ENCODE data around the gene POLR2F. TPM values are rescaled to one million over a fixed set of nuclear protein-coding genes. Genes with fewer than 3 reads are reported as not detected.

POLR2F gene
- total RNA-seq, 6 donors from 2014 or later = 48.9 to 152 (median 71.7) TPM

- ATAC-seq (ENCODE audit: low FRiP score in 2 of 2) (no peak), DNase-seq (no peak)
- Histone ChIP-seq H3K9me3 (no peaks in the 10 kb centered on the region), H3K27me3 (no peaks in the 10 kb centered on the region), H3K4me1 (peaks cover 3 to 13% (median 9%) of the 10 kb centered on the region in 4 donors), H3K4me3 (no peak overlapping the region), H3K36me3 (peaks cover 0 to 91% (median 58%) of the 10 kb centered on the region in 4 donors), H3K27ac (no peak overlapping the region)
- TF ChIP-seq EP300 (IDR thresholded peaks at IDR 0.05) (no peak), POLR2AphosphoS5 (IDR thresholded peaks at IDR 0.05) (no peak), CTCF (IDR thresholded peaks at IDR 0.05) (no peak)
- WGBS, 2 donors = 60 to 77% methylated on average over 1 to 3 of the region's 3 CpGs
Measured at GRCh38 chr22:37925330-37925729, 28.2 kb upstream of the POLR2F start.

- H3K4me1 ChIP-seq = peaks cover 4 to 17% (median 13%) of the 10 kb centered on the region in 4 donors
- WGBS, 2 donors = 93 to 98% methylated on average over 3 to 8 of the region's 15 CpGs
- ATAC-seq (ENCODE audit: low FRiP score in 2 of 2) (no peak), DNase-seq (peak in 1 of 2 donors; percentile 79)
- no peak for TF ChIP-seq EP300 (IDR thresholded peaks at IDR 0.05)
- no peak for TF ChIP-seq POLR2A (IDR thresholded peaks at IDR 0.05)
- TF ChIP-seq POLR2AphosphoS5 (IDR thresholded peaks at IDR 0.05) = no peak
- TF ChIP-seq CTCF (IDR thresholded peaks at IDR 0.05) = no peak
- no peaks in the 10 kb centered on the region for H3K27me3 ChIP-seq
- H3K36me3 ChIP-seq = peaks cover 0 to 91% (median 58%) of the 10 kb centered on the region in 4 donors
- no peak overlapping the region for H3K4me3 ChIP-seq
- no peaks in the 10 kb centered on the region for H3K9me3 ChIP-seq
- H3K27ac ChIP-seq = no peak overlapping the region
Measured at GRCh38 chr22:37925767-37926166, 27.7 kb upstream of the POLR2F start.

- ATAC-seq (ENCODE audit: low FRiP score in 2 of 2) (no peak), DNase-seq (no peak)
- Histone ChIP-seq H3K27me3 (no peaks in the 10 kb centered on the region), H3K27ac (no peak overlapping the region), H3K4me3 (no peak overlapping the region), H3K9me3 (no peaks in the 10 kb centered on the region), H3K36me3 (peaks cover 0 to 86% (median 54%) of the 10 kb centered on the region in 4 donors), H3K4me1 (peaks cover 4 to 21% (median 18%) of the 10 kb centered on the region in 4 donors)
- TF ChIP-seq POLR2AphosphoS5 (IDR thresholded peaks at IDR 0.05) (no peak), CTCF (IDR thresholded peaks at IDR 0.05) (no peak), EP300 (IDR thresholded peaks at IDR 0.05) (no peak), POLR2A (IDR thresholded peaks at IDR 0.05) (no peak)
- WGBS, 2 donors = 92% methylated on average over 5 to 7 of the region's 7 CpGs
Measured at GRCh38 chr22:37926358-37926757, 27.1 kb upstream of the POLR2F start.

GRCh38 chr22:37926771-37927636 lies 26.5 kb upstream of the POLR2F start:
- H3K27me3 ChIP-seq = no peaks in the 10 kb centered on the region
- TF ChIP-seq EP300 (IDR thresholded peaks at IDR 0.05) (no peak), CTCF (IDR thresholded peaks at IDR 0.05) (no peak), POLR2A (IDR thresholded peaks at IDR 0.05) (no peak), POLR2AphosphoS5 (IDR thresholded peaks at IDR 0.05) (no peak)
- no peaks in the 10 kb centered on the region for H3K9me3 ChIP-seq
- ATAC-seq (ENCODE audit: low FRiP score in 2 of 2) (no peak), DNase-seq (peak in 1 of 2 donors; percentile 78)
- 94 to 97% methylated on average over 24 to 32 of the region's 32 CpGs for WGBS, 2 donors
- H3K4me3 ChIP-seq = no peak overlapping the region
- no peak overlapping the region for H3K27ac ChIP-seq
- peaks cover 8 to 26% (median 21%) of the 10 kb centered on the region in 4 donors for H3K4me1 ChIP-seq
- peaks cover 0 to 86% (median 52%) of the 10 kb centered on the region in 4 donors for H3K36me3 ChIP-seq
